GM21423 (cell line): ENCODE results near the gene RBM4B.

Source experiments
- ATAC-seq: cut with Tn5 transposase; IDR thresholded peaks from one replicate; pipeline ENCODE4 v1.9.1; 2021; ENCODE audit warnings: mild to moderate bottlenecking, moderate library complexity; ENCODE audit not compliant: unreplicated experiment

RBM4B gene

GRCh38 chr11:66707486-66707885, 29.8 kb upstream of the RBM4B start:
- ATAC-seq: no peak

DNA sequence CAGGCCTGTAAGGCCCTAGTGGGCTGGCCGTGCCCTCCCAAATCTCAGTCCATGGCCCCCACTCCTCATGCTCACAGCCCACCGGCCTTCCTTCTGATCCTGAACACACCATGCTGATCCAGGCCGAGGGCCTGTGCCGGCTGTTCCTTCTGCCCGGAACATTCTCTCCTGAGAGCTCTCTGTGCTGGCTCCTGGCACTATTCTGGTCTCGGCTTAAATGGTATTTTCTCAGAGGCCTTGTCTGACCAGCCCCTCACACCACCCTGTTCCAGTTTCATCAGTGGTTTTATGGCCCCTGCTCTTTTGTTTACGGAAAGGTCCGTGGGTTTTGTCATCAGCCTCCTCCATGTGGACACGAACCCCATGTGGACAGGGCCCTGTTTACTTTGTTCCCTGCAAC, 29.3 kb upstream of the RBM4B start:
- ATAC-seq: no peak

DNA sequence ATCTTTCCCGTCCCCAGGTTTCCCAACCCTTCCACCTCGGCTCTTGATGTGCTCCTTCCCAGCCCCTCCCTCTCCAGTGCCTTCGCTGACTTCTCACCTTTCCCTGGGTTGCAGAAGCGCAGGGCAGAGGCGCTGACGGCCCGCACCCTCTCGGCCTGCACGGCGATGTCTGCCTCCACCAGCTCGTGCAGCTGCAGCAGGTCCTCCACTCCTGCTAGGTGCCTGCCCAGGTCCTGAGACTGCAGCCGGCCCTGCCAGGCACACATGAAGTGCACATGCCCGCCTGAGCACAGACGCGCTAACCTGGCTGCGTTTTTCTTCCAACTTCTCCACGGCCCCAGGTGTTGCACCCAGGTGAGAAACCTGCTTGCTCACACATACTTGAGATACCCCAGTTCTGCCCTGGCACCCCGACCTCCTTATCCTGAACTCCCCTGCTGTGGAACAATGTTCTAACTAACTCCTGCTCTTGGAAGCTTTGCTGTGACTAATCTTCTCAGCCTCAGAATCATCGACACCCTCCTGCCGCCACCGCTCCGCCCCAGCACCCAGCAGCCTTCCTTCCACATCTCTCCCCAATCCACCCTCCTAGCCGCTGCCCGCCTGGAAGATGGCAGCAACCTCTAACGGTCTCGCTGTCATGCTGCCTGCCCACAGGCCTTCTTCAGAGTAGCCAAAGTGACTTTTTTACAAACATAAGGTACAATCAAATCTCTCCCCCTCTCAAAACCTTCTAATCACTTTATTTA, 28.1 kb upstream of the RBM4B start:
- ATAC-seq: no peak

DNA sequence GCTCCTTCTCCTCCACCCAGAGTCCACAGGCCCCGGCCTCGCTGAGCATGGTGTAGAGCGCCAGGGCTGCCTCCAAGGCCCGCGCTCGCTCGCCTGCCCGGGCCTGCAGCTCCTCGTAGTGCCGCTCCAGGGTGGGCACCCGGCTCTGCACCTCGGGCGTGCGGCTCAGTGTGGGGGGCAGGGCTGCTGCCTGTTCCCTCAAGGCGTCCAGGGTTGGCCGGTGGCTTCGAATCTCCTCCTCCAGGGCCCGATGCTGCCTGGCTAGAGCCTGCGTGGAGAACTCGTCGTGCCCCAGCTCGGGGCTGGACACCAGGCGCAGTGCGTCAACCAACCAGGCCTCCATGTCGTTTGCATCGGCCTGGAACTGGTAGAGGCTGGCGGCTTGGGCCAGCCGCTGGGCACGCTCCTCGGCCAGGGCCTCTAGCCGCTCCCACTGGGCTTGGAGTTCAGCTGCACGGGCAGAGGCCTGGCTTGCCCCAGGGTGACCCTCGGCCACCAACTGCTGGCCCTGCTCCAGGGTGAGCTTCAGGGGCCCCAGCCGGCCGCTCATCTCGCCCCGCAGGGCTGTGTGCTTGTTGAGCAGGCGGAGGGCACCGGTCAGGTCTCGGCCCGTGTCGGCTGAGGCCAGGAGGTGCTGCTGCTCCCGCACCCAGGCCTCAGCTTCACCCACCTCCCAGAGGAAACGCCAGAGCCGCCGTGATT, 27.1 kb upstream of the RBM4B start:
- no peak for ATAC-seq

DNA sequence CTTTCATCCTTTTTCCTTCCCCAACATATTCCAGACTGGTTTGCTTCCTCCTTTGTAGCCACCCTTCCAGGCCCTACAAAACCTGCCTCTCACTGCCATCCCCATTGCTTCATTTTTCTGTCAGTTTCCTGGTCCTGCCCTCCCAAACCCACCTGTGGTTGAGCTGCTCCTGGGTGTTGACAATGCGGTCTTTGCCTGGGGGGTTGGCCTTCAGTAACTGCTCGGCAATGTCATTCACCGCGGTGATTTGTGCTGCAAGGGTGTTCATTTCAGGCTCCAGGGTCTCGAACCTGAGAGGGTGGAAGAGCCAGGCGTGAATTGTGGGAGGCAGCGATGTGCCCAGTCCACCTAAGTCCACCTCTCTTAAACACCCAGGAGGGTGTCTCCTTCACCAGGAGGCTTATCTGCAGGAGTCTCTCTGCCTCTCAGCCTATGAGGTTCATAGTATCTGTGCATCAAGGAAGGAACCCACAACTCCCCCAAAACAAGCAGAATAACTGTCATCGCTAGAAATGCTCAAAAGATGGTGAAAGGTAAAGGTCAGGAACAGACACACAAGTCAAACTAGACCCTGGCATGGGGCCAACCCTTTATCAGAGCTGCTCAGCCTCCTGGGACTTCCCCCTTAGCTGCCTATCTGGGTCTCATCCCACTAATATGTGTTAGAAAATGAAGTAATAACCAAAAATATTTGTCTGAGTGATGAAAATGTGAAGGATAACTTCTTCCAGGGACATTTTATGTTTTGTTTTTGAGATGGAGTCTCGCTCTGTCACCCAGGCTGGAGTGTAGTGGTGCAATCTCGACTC, 23.9 kb upstream of the RBM4B start:
- no peak for ATAC-seq

- ATAC-seq: no peak
Observed at GRCh38 chr11:66700742-66701141, 23.1 kb upstream of the RBM4B start.

- ATAC-seq: no peak
Observed at GRCh38 chr11:66700337-66700736, 22.6 kb upstream of the RBM4B start.

- no peak for ATAC-seq
Observed at GRCh38 chr11:66698491-66698890, 20.8 kb upstream of the RBM4B start.

DNA sequence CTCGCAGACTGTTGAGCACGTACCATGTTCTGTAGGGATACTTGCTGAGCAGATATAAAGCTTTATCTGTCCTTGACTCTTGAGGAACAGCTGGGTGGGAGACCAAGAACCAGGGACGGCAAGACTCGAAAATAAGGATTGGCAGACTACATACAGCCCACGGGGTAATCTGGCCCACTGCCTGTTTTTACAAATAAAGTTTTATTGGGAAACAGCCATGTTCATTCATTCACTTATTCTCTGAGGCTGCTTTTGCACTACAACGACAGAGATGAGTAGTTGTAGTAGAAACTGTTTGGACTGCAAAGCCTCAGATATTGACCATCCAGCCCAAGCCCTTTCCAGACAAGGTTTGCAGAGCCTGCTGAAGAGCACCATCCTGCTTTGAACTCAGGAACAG, 20.3 kb upstream of the RBM4B start:
- no peak for ATAC-seq

DNA sequence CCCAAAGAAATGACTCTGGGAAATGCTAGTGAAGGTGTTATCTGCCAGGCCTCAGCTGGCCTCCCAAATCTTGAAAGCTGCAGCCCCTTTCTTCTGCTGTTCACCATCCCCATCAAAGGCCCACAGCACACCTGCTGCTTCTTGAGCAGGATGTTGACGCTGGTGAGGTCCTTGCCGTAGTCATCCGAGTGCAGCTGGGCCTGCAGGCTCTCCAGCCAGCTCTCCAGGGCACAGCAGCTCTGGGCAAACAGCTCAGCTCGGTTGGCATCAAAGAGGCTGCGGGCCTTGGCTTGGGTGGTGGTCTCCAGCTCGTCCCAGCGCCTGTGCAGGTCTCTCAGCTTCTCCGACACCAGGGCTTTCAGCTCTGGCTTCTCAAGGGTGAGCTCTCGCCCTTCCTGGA, 18.5 kb upstream of the RBM4B start:
- ATAC-seq: no peak

- ATAC-seq: no peak
Observed at GRCh38 chr11:66694732-66695207, 17.1 kb upstream of the RBM4B start.

GRCh38 chr11:66694056-66694410, 16.3 kb upstream of the RBM4B start:
- no peak for ATAC-seq

DNA sequence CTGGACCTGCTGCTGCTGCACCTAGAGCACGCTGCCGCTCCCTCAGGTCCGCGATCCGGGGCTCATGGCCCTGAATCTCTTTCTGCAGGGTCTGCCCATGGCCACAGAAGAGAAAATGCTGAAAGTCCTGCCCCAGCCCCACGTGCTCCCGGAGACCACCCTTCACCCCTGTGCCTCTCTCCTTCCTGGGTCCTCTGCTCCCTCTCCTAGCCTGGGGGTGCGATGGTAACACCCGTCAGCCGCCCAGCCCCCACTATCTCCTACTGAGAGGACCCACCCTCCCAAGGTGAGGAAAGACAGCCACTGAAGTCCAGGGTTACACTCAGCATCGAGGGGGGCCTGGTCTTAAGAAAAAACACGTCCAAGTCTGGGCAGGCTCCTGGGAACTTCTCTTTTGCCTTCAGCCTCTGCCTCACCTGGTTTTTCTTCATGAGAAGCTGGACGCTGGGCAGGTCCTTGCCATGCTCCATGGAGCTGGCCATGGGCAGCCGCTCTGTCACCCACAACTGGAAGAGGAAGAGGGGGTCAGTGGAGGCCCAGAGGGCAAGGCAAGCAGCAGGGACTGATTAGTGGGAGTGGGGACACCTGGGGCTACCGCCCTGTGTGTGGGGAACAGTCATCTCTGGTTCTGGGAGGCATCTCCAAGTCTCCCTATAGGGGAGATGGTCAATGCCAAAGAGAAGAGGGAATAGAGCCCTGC, 15.8 kb upstream of the RBM4B start:
- ATAC-seq: no peak

- no peak for ATAC-seq
Observed at GRCh38 chr11:66692871-66693331, 15.2 kb upstream of the RBM4B start.

- ATAC-seq: no peak
Observed at GRCh38 chr11:66692446-66692845, 14.8 kb upstream of the RBM4B start.

DNA sequence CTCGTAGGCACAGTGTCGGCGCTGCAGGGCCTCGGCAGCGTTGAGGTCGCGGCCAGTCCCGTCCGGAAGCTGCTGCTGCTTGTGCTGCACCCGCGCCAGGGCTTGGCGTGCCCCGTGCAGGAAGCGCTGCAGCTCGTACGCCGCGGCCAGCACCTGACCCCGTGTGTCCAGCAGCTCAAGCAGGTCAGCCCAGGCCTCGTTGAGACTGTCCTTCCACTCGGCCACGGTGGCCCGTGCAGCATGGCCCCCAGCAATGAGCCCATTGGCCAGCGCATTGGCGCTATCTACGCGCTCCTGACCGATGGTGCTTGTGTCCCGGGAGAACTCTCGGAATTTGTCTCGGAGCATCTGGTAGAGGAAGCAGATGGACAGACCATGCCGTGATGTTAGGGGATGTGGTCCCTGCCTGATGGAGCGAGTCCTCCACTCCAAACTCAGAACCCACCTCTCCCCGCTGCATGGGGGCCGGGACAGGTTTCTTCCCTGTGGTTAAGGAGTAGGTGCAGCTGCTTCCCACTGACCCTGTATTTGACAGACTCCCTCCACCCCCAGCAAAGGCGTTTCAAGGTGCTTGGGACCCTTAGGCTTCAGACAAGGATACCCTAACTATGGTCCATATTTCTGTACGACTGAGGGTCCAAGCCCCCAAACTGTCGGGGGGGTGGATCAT, 13.8 kb upstream of the RBM4B start:
- no peak for ATAC-seq

DNA sequence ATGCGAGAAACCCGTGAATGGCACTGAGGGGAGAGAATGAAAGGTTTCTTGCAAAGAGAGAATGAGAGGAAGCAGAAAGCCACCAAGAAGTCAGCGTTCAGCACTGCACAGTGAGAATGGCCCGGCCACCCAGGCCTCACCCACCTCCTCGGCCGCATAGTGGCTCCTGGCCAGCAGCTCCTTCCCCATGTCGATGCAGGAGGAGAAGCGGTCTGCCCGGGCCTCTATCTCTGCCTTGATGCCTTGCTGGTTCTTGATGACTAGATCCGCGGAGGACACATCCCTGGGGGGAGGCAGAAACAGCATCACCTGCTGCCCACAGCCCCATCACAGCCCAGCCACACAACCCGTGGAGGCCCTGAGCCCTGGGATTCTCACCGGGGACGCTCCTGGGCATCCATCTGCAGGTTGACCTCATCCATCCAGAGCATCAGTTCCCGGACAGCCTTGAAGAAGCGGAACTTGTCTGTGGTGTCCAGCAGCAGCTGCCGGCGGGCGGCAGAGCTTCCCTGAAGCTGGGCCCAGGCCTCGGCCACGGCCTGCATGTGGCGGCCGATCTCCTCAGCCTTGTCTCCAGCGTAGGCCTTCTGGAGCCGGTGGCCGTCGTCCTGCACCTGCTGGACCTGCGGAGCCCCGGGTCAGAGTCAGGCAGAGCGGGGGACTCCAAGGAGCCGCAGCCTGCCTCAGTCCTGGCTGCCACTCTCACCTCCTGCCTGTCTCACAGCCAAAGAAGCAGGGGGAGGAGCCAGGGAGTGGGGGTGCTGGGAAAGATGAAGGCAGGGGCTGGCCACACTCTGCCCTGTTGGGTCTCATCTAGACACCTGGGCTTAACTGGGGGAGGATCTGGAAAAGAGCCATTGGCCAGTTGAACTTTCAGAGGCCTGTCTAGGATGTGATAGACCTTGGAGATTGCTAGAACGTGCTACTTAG, 12.2 kb upstream of the RBM4B start:
- ATAC-seq: no peak

GRCh38 chr11:66688561-66689534, 11.2 kb upstream of the RBM4B start:
- no peak for ATAC-seq
